GM12878 (cell line): ENCODE measurements around the gene GEMIN7. TPM values are rescaled to one million over a fixed set of nuclear protein-coding genes. Genes with fewer than 3 reads are reported as not detected.

ENCODE experiments used
- ATF7 ChIP-seq: fragments of 450-650 bp; IDR thresholded peaks from 2 replicates; pipeline ENCODE4 v1.6.1; 2016; ENCODE audit warnings: low read depth, mild to moderate bottlenecking
- CBX3 ChIP-seq: fragments of 200-600 bp; sonication (generic); IDR thresholded peaks from 2 replicates; pipeline ENCODE4 v1.6.1; 2016; ENCODE audit warnings: low read depth, borderline replicate concordance
- FOXM1 ChIP-seq: IDR thresholded peaks from 2 replicates; pipeline ENCODE4 v1.6.1; 2012; ENCODE audit warnings: low read depth, mild to moderate bottlenecking, inconsistent platforms, low read length, moderate library complexity
- POLR2AphosphoS5 ChIP-seq: IDR thresholded peaks from 2 replicates; pipeline ENCODE4 v1.6.1; 2011; ENCODE audit warnings: mild to moderate bottlenecking, low read length, inconsistent platforms
- polyA plus RNA-seq, 11 experiments: library from polyadenylated mRNA; depleted of rRNA in 4 of 11; unstranded in 6 of 11; stranded (reverse) in 5 of 11; fragments of >200 nt; fragmentation: Nextera tagmentation in 4 of 11; fragmentation: Illumina TruSeq in 1 of 11; extraction: Ambion mirVana in 4 of 11; extraction: Trizol in 1 of 11; gene quantifications; 1 replicate in 1 of 11; 2 replicates in 10 of 11; pipeline versions ENCODE4 v1.2.1 to v1.2.3, GENCODE V29; 2011 to 2016; ENCODE audit warnings: inconsistent platforms in 2 of 11, missing spikeins in 2 of 11, low read depth in 1 of 11
- total RNA-seq, 4 experiments: library from RNA; depleted of rRNA in 3 of 4; stranded (reverse); fragments of >200 nt in 3 of 4; fragmentation: Illumina TruSeq in 1 of 4; extraction: Trizol in 1 of 4; gene quantifications; 2 replicates each; pipeline versions ENCODE4 v1.2.1 to v1.2.3, GENCODE V29; 2013 to 2021
- TF ChIP-seq, protein P1 (sequence below): fragments of 450-650 bp; IDR thresholded peaks from 2 replicates; pipeline ENCODE4 v1.6.1; 2017; ENCODE audit warnings: mild to moderate bottlenecking, moderate library complexity
- TF ChIP-seq, protein P2 (sequence below): fragments of 450-650 bp; IDR thresholded peaks from 2 replicates; pipeline ENCODE4 v1.6.1; 2017; ENCODE audit warnings: mild to moderate bottlenecking

Gene GEMIN7
- total and polyA plus RNA-seq, 10 of the 15 experiments (the other 5 are each of a cell fraction or from before 2014, with no cell fraction given): 21.1 to 76.7 (median 44.9) TPM

DNA sequence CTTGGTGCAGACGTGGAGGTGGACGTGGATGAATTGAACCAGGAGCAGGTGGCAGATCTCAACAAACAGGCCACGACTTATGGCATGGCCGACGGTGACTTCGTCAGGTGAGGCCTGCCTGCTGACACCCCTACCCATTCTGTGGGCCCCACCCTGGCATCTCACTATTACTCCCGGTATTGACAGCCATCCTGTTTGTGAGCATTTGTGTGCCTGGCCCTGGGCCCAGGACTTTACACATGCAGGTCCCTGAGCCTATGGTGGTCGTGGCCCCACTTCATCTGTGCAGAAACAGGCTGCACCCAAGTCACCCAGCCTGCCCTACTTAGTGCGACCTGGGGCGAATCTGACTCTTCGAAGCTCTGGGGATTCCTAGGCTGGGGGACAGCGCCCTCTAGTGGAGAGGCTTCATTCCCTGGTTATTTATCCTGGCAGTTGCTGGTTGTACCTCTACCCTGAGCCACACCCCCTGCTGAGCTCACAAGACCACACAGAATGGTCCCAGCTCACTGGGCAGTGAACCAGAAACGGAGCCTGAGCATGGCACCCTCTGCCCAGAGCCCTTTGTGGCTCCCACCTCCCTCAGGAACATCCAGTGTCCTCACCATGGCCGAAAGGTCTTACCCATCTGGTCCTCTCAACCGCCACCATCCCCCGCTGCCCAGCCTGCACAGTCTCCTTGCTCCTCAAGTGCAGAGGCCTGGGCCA is 19.6 kb upstream of the GEMIN7 start (continued):
- TF ChIP-seq ATF7: no peak
- TF ChIP-seq CBX3: no peak
- TF ChIP-seq, protein P1, sequence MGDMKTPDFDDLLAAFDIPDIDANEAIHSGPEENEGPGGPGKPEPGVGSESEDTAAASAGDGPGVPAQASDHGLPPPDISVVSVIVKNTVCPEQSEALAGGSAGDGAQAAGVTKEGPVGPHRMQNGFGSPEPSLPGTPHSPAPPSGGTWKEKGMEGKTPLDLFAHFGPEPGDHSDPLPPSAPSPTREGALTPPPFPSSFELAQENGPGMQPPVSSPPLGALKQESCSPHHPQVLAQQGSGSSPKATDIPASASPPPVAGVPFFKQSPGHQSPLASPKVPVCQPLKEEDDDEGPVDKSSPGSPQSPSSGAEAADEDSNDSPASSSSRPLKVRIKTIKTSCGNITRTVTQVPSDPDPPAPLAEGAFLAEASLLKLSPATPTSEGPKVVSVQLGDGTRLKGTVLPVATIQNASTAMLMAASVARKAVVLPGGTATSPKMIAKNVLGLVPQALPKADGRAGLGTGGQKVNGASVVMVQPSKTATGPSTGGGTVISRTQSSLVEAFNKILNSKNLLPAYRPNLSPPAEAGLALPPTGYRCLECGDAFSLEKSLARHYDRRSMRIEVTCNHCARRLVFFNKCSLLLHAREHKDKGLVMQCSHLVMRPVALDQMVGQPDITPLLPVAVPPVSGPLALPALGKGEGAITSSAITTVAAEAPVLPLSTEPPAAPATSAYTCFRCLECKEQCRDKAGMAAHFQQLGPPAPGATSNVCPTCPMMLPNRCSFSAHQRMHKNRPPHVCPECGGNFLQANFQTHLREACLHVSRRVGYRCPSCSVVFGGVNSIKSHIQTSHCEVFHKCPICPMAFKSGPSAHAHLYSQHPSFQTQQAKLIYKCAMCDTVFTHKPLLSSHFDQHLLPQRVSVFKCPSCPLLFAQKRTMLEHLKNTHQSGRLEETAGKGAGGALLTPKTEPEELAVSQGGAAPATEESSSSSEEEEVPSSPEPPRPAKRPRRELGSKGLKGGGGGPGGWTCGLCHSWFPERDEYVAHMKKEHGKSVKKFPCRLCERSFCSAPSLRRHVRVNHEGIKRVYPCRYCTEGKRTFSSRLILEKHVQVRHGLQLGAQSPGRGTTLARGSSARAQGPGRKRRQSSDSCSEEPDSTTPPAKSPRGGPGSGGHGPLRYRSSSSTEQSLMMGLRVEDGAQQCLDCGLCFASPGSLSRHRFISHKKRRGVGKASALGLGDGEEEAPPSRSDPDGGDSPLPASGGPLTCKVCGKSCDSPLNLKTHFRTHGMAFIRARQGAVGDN: no peak
- TF ChIP-seq, protein P2, sequence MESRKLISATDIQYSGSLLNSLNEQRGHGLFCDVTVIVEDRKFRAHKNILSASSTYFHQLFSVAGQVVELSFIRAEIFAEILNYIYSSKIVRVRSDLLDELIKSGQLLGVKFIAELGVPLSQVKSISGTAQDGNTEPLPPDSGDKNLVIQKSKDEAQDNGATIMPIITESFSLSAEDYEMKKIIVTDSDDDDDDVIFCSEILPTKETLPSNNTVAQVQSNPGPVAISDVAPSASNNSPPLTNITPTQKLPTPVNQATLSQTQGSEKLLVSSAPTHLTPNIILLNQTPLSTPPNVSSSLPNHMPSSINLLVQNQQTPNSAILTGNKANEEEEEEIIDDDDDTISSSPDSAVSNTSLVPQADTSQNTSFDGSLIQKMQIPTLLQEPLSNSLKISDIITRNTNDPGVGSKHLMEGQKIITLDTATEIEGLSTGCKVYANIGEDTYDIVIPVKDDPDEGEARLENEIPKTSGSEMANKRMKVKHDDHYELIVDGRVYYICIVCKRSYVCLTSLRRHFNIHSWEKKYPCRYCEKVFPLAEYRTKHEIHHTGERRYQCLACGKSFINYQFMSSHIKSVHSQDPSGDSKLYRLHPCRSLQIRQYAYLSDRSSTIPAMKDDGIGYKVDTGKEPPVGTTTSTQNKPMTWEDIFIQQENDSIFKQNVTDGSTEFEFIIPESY: no peak
- TF ChIP-seq FOXM1: no peak
- TF ChIP-seq POLR2AphosphoS5: no peak
- TF ChIP-seq, all 136 proteins: peak for 15
